ENCODE results near the gene CETN3. TPM values are rescaled to one million over a fixed set of nuclear protein-coding genes. Genes with fewer than 3 reads are reported as not detected.

The CETN3 gene
- total RNA-seq, 1 donor from 2014 or later, result 9.2 TPM

Other genes starting within 250 kb of the CETN3 start
- gene MBLAC2, start 65.0 kb upstream of the CETN3 start, total RNA-seq, result 4.1 and 6.3 TPM in 2 replicates
- gene POLR3G, start 65.1 kb upstream of the CETN3 start, total RNA-seq, result 10.0 and 11.9 TPM in 2 replicates
- gene LYSMD3, start 119.8 kb upstream of the CETN3 start, total RNA-seq, result 15.3 and 24.4 TPM in 2 replicates
- 0.04 and 0.20 TPM in 2 replicates for gene ADGRV1, start 149.0 kb upstream of the CETN3 start, total RNA-seq